ENCODE measurements around the gene TBC1D10A. TPM values are rescaled to one million over a fixed set of nuclear protein-coding genes. Genes with fewer than 3 reads are reported as not detected.

TBC1D10A gene
- total RNA-seq, 6 experiments from 2014 or later: 15.6 to 20.6 (median 16.7) TPM

DNA sequence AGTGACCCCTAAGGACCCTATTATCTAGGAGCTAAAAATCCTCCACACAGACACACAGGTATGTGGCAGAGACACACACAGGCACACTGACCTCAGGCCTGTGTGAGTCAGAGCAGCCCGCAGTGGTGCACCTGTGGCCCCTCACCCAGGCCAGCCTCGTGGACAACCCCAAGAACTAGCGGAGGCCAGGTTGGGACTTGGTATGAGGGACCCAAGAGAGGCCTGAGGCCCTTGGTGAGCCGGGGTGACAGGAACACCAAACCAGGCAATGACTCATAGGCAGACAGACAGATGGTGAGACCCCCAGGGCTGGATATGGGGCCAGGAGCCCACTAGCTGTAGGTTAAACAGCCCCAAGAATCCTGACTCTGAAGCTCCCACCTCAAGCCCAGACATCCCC, 43.4 kb downstream of the TBC1D10A start:
- Mint-ChIP-seq H3K27me3 (ENCODE audit: insufficient read depth) (peaks cover 3% of the 10 kb centered on the region), H3K27ac (no peak overlapping the region), H3K4me1 (ENCODE audit: low read depth) (peaks cover 14% of the 10 kb centered on the region), H3K4me3 (no peak overlapping the region), H3K36me3 (ENCODE audit: low read depth) (no peaks in the 10 kb centered on the region), H3K9me3 (no peaks in the 10 kb centered on the region)
- DNase-seq: no peak
- TF ChIP-seq, protein P1, sequence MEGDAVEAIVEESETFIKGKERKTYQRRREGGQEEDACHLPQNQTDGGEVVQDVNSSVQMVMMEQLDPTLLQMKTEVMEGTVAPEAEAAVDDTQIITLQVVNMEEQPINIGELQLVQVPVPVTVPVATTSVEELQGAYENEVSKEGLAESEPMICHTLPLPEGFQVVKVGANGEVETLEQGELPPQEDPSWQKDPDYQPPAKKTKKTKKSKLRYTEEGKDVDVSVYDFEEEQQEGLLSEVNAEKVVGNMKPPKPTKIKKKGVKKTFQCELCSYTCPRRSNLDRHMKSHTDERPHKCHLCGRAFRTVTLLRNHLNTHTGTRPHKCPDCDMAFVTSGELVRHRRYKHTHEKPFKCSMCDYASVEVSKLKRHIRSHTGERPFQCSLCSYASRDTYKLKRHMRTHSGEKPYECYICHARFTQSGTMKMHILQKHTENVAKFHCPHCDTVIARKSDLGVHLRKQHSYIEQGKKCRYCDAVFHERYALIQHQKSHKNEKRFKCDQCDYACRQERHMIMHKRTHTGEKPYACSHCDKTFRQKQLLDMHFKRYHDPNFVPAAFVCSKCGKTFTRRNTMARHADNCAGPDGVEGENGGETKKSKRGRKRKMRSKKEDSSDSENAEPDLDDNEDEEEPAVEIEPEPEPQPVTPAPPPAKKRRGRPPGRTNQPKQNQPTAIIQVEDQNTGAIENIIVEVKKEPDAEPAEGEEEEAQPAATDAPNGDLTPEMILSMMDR (IDR thresholded peaks at IDR 0.05): no peak

DNA sequence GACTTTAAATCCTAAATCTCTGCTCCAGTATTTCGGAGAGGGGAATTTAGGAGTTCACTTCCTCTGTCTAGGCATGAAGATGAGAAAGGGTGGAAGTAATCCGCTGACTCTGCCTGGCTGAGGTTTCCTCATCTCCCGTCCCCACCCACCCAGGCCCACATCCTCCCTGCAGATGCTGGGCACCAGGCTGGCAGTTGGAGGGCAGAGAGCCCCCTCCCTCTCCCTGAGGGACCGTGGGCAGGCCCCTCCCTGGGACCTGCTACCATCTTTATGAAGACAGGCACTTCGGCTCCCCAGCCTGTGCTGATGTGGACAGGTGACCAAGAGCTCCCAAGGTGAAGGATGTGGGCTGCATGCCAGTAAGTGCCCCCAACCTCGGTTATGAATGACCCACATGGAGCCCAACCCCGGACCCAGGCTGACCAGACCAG, 44.1 kb downstream of the TBC1D10A start:
- H3K36me3 Mint-ChIP-seq (ENCODE audit: low read depth): no peaks in the 10 kb centered on the region
- H3K9me3 Mint-ChIP-seq: no peaks in the 10 kb centered on the region
- H3K27me3 Mint-ChIP-seq (ENCODE audit: insufficient read depth): peaks cover 3% of the 10 kb centered on the region; the same call in 1 of the 2 replicates
- peaks cover 16% of the 10 kb centered on the region for H3K4me1 Mint-ChIP-seq (ENCODE audit: low read depth)
- no peak for DNase-seq
- no peak overlapping the region for H3K27ac Mint-ChIP-seq
- TF ChIP-seq, protein P1 (IDR thresholded peaks at IDR 0.05): no peak
- H3K4me3 Mint-ChIP-seq: no peak overlapping the region

DNA sequence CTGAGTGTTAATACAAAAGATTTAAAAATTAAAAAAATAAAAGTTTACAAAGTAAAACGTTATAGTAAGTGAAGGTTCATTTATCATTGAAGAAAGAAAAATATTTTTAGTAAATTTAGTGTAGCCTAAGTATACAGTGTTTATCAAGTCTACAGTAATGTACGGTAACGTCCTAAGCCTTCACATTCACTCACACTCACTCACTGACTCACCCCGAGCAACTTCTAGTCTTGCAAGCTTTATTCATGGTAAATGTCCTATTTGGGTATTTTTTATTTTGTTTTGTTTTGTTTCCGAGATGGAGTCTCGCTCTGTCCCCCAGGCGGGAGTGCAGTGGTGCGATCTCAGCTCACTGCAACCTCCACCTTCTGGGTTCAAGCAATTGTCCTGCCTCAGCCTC, 46.2 kb downstream of the TBC1D10A start:
- H3K9me3 Mint-ChIP-seq: no peaks in the 10 kb centered on the region
- TF ChIP-seq, protein P1 (IDR thresholded peaks at IDR 0.05): no peak
- peaks cover 3% of the 10 kb centered on the region; the same call in 1 of the 2 replicates for H3K27me3 Mint-ChIP-seq (ENCODE audit: insufficient read depth)
- no peak overlapping the region for H3K4me3 Mint-ChIP-seq
- no peak for DNase-seq
- peaks cover 21% of the 10 kb centered on the region for H3K4me1 Mint-ChIP-seq (ENCODE audit: low read depth)
- H3K36me3 Mint-ChIP-seq (ENCODE audit: low read depth): no peaks in the 10 kb centered on the region
- H3K27ac Mint-ChIP-seq: no peak overlapping the region

DNA sequence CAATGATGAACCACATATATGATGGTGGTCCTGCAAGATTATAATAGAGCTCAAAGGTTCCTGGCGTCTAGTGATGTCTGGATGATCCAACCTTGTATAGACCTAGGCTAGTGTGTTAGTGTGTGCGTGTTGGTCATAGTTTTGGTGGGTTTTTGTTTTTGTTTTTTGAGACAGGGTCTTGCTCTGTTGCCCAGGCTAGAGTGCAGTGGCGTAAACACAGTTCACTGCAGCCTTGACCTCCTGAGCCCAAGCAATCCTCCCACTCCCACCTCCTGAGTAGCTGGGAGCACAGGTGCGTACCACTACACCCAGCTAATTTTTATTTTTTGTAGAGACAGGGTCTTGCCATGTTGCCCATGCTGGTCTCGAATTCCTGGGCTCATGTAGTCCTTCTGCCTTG, 46.8 kb downstream of the TBC1D10A start:
- Mint-ChIP-seq H3K27me3 (ENCODE audit: insufficient read depth) (peaks cover 3% of the 10 kb centered on the region; the same call in 1 of the 2 replicates), H3K36me3 (ENCODE audit: low read depth) (no peaks in the 10 kb centered on the region), H3K4me3 (no peak overlapping the region), H3K9me3 (no peaks in the 10 kb centered on the region), H3K27ac (no peak overlapping the region), H3K4me1 (ENCODE audit: low read depth) (peaks cover 21% of the 10 kb centered on the region)
- TF ChIP-seq, protein P1 (IDR thresholded peaks at IDR 0.05): no peak
- no peak for DNase-seq

DNA sequence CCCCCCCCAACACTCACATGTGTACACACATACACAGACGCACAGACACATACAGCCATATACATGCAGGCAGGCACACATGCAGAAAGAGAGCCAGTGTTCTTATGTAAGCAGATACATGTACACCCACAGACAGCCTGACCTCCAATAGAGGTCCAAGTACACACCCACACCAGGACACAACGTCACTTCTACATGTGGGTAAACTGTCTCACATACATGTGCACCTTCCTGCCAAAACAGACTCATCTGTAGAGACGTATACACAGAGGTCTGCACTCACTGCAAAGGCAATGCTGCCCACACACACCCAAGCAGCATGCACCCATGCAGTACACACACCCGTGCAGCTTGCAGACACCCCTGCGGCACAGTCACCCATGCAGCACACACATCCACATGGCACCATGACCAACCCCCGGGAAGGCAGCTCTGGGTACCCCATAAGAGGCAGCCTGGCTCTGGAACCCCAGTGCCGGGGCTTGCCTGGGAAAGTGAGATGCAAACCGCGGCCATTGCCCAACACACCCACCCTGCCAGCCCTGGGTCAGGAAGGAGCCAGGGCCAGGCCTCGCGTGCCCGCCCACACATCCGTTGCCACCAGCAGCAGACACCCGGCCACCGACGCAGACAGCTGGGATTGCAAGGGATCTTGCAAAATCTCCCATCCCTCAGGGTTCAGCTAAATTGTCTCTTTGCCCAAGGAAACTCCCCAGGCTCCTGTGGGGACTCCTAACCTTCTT, 47.5 kb downstream of the TBC1D10A start:
- H3K27ac Mint-ChIP-seq: no peak overlapping the region
- H3K4me1 Mint-ChIP-seq (ENCODE audit: low read depth): peaks cover 21% of the 10 kb centered on the region
- H3K36me3 Mint-ChIP-seq (ENCODE audit: low read depth): no peaks in the 10 kb centered on the region
- H3K9me3 Mint-ChIP-seq: no peaks in the 10 kb centered on the region
- H3K4me3 Mint-ChIP-seq: no peak overlapping the region
- DNase-seq: no peak
- TF ChIP-seq, protein P1 (IDR thresholded peaks at IDR 0.05): no peak
- peaks cover 8% of the 10 kb centered on the region for H3K27me3 Mint-ChIP-seq (ENCODE audit: insufficient read depth)
